Superior temporal gyrus (tissue), 1 donor: ENCODE measurements around the gene RAB9B.
"Not testable (repeated sequence)": the region's sequence is repeated elsewhere in the genome, so short reads cannot be mapped to it uniquely, and the experiment has no call there.

Experiments
- DNase-seq: peaks from one replicate; pipeline ENCODE4 v3.0.0-alpha.2; 2016; ENCODE audit errors: extremely low spot score

RAB9B gene, protein sequence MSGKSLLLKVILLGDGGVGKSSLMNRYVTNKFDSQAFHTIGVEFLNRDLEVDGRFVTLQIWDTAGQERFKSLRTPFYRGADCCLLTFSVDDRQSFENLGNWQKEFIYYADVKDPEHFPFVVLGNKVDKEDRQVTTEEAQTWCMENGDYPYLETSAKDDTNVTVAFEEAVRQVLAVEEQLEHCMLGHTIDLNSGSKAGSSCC

DNA sequence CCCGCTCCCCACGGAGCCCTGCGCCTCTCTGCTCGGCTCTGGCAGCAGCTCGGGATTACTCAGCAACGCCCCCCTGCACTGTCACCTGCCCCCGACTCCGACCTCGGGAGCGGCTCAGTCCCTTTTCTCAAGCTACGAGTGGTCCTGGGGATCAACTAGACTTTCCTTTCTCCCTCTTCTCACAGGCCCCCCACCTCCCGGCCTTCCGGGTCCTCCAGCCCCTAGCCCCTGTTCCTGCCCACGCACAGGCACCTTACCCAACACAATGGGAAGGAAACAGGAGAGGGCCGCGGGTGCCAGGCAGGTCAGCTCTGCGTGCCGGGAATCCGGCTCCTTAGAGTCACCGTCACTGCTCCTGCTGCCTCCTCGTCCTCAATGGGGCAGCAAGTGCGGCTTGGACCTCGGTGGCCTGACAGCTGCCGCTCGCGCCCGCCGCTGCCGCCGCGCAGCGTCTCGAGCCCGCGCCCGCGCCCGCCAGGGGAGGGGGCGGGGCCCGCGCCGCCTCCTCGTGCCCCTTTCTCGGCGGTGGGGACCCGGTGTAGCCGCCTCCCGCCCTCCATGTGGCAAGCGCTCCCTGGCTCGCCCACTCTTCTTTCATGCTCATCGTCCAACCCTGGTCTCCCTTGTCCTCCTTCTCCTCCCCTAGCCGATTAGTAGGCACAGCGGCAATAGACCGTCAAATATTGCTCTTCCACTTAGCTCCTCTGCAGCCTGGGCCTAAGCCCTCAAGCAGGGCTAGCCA is at the start of gene RAB9B:
Gene RAB9B, minus strand, starts transcription at position 455 of the 742 bp plus-strand sequence. CDS start 6,473 bp downstream, outside the sequence.
- no peak for DNase-seq

DNA sequence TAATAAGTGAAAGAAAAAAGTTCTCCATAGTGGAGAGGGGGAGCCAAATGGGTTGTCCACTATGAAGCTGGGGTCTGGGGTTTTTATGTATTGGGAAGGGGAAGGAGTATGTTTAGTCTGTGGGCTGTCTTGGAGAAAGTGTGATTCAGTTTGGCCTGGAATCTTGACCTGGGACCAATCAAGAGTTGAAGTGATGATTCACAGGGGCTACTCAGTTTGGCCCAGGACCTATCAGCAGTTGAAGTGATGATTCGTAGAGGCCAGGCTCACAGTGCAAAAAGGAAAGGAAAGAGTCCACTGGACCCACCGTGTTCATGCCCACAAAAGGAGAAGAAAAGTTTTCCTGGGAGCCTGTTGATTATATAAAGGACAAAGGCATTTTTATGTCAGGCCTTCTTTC is 47.3 kb upstream of the RAB9B start:
- DNase-seq: no peak

DNA sequence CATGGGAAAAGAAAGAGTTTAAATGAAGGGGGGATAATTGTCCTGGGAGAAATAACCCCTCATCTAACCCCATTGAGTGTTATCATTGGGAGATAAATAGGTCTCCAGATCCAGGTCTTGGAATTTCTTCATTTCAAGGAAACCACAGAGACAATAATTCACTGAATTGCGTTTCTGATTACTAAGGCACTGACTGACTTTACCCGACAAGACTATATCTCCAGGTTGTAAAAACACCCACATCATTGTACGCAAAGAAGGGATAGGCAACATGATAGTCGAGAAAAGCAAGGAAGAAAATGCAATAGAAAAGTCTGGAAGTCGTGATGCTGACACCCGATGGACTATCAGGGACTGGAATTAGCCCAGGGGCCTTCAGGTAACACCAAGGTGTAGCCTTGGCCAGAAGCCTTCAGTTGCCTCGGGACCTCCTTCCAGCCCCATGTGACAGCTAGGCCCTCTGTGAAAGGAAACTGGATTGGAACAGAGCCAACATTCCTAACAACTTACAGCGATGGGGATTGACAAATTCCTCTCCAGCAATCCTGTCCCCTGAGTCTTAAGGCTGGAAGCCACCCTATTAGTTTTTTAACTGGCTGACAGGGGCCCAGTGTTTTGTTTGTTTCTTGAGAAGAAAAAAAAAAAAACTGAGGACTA is 46.5 kb upstream of the RAB9B start:
- DNase-seq: no peak

DNA sequence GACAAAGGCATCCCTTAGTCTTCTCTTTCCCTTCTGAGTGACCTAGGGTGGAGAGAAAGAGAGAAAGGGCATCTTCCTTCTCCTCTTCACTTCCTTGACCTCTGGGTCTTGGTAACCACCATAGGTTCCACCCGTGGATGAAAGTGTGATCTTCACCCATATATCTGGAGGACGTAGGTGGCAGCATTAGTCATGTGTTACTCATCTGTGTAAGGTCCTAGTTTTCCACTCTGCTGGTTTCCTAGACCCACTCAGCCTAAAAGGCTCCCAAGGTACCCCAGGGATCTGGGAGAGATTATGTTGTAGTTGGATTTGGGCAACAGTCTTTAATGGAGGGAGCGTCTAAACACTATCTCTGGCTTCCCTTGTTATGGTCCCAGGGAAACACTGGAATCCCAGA is 45.5 kb upstream of the RAB9B start:
- DNase-seq: no peak

DNA sequence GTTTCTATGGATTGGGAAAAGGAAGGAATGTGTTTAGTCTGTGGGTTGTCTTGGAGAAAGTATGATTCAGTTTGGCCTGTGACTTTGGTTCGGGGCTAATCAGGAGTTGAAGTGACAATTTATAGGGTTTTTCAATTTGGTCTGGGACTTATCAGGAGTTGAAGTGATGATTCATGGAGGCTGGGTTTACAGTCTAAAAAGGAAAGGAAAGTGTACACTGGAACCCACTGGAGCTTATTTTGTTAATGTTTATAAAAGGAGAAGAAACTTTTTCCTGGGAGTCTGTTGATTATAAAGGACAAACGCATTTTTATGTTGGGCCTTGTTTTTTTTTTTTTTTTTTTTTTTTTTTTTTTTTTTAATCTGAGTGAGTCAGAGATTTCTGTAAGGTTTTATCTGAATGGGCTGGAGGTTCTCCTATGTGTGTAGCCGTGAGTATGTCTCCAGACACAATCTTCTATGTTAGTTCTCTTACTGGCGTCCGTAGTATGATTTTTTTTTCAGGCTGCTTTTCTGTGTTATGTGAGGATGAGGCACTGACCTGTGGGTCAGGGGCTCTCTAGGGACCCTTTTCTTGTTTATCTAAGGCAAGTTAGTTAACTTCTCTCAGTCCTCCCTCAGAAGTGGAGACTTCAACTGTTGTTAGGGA is 33.0 kb upstream of the RAB9B start:
- no peak for DNase-seq

DNA sequence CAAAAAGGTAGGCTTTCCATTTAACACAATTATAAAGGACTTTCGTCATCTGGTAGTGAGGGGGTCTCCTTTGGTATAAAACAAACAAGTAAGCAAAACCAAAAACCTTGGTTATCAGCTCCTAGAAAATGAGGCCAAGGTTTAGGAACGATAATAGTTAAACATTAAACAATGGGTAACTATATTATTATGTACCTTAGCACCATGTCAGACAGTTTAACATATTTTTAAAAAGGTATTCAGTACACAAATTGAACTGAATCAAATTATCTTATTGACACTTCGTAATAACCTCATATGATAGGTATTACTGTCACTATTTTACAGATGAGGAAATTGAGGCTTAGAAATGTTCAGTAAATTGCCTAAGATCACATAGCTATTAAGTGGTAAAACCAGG is 32.1 kb upstream of the RAB9B start:
- no peak for DNase-seq

DNA sequence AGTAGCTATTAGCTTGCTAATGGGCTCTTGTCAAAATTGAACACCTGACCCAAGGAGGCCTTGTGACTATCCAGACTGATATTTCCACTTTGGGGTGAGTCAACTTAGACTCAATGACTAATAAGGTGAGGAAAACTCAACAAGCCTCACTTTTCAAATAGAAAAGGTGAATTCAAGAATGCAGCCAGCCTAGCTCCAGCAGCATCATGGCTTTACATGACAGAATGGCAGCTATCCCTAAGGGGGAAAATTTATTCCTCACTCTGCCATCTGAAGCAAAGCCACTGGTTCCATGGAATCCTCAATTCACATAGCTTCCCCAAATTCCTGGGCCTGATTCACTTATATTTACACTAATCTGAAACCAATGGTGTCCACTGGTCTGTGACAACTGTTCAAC is 29.1 kb upstream of the RAB9B start:
- DNase-seq: no peak

DNA sequence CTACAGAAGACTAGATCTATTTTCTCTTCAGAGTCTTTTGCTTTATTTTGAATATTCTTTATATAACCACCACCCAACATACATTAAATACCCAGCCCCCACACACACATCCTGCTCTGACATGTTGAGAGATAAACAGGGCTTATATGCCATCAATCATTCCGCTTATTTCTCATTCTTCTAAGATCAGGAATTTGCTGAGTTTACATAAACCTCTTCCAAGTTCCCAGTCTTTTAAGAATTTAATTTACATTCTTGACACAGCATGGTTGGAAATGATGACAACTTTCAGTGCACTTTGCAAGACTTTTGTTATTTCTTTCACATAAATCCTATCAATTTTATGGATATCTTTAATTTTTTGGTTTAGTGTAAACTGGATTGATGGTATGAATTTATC is 17.5 kb upstream of the RAB9B start:
- DNase-seq: no peak

DNA sequence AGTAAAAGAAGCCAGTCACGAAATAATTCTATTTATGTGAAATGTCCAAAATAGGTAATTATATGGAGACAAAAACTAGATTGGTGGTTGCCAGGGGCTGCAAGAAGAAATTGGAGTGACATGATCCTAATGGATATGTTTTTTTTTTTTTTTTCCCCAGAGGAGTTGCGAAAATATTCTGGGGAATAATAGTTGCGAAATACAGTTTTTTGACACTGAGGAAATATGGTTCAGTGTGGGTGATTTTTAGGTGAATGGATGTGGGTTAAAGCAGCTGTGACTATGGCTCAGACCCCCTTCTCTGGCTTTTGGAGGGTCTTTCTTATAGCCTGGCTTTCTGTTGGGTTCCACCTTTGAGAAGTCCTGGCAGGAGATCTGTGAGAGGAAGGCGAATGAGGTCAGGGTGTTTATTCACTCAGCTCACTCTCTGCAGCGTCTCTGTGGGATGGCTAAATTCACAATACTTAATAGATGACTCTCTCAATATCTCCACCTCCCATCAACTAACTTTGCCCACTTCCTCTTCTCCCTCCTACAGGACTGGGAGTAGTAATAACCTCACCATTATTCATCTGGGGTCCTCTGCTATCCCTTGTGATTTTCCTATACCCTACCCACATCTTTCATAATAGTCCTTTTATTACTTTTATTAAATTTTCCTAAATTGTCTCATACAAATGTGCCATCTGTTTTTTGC is 15.3 kb upstream of the RAB9B start:
- no peak for DNase-seq

DNA sequence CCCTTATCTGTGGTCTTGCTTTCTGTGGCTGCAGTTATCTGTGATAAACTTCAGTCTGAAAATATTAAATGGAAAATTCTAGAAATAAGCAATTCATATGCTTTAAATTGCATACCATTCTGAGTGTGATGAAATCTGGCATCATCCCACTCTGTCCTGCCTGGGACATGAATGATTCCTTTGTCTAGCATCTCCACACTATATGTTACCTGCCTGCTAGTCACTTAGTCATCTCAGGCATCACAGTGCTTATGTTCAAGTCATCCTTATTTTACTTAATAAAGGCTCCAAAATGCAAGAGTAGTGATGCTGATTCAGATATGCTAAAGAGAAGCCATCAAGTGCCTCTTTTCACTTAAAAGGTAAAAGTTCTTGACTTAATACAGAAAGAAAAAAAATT is 14.3 kb upstream of the RAB9B start:
- no peak for DNase-seq

DNA sequence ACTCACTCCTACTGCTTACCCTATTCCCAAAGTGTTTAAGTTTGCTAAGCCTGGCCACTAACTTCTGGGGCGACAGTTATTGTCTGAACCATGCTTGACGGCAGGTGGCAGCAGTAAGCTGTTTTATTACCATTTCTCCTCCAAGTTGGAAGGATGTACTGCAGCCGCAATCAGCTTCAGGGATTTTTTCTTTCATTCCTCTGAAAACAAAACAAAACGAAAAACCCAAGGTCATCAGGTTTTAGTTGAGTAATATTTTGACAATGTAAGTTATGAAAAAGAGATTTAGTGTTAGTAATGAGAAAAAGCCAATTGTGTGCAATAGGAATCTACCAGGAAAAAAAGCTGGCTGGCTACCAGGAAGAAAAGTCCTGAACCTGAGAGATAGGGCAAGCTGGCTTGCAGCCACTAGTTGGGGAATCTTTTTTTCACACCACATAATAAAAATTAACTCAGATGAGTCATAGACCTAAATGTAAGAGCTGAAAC is 13.2 kb upstream of the RAB9B start:
- DNase-seq: peak; percentile 66

DNA sequence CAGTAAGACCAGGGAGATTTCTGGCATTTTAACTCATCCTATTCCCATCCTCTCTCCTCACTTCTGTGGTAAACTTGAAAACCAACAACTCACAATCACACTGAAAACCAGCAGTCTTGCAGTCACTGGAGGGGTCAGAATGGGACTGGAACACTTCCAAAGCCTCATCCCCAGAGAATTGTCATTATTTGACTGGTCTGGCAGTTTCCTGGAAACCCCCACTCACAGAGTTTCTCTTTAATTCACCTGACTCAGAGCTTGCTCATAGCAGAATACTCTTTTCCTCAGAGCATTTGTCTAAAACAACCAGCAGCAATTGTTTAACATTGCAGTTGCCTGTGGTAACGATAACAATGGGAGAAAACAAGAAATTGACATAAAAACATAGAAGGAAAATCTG is 7.3 kb upstream of the RAB9B start:
- no peak for DNase-seq

DNA sequence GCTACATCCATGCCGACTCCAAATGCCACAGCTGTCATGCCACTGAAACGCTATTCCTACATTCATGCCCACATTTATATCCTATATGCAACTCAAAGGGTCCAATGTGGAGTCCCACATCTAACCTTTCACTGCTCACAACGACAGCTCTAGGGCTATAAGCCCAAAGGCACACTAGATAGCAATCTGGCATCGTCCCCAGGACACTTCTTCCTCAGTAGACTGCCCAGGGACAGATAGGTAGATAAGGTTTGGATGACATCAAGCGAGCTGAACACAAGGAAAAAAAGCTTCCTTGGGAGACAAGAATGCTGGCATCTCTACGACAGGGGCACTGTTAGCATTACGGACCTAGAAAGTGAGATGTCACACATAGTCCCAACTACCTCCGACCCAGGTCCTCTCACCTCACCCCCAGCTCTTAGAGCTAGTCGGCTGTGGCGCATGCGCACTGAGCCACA is 685 bp downstream of the RAB9B start:
- peak; percentile 74 for DNase-seq

DNA sequence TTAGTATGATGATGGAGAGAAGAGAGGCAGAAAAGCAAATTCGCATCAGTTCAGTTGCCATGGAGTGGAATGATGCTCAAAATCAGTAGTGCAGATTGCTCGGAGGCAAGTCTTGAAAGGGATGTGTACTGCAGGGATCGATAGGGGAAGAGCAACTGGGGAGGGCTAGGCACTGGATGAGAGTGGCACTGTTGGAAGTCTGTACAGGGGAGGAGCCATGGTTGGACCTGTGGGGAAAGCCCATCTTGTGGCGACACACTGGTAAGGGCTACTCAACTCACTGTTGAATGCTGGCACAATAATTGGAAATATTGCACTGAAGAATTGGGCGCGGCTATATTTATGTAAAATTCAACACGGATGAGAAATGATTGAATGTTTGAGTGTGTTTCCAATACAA is 1.2 kb downstream of the RAB9B start:
- no peak for DNase-seq

DNA sequence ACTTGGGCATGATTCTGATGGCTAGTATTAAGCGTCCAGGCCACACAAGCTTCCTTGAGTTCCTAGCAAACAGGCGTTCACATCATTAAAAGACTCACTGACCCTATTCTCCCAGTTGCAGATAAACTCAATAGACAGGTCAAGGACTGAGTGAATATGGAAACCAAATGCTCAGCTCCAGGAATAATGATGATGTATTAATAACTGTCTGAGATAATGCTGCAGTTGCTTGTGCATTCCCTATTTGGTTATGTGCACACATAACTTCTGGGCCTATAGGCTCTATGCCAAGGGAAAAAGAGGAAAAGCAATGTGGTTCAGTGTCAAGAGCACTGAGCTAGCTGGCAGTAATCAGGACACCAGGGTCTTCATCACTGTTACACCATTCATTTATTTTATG is 3.5 kb downstream of the RAB9B start:
- DNase-seq: no peak

DNA sequence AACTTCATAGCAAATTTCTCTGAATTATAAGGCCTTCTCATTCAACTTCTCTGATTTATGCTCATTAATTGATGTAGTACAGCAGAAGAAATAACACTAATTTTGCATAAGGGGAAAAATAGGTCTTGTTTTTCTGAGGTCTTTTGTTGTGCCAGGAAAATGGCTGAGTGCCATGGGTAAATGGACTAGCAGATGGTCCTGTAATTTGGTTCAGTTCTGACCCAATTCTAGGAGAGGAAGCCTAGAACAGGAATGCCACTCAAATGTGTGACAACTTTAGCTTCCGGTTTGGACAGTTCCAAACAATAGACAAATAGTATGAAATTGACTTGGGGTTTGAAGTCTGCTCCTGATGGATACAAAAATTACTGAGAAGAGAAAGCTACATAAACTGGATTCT is 6.2 kb downstream of the RAB9B start:
- DNase-seq: no peak

DNA sequence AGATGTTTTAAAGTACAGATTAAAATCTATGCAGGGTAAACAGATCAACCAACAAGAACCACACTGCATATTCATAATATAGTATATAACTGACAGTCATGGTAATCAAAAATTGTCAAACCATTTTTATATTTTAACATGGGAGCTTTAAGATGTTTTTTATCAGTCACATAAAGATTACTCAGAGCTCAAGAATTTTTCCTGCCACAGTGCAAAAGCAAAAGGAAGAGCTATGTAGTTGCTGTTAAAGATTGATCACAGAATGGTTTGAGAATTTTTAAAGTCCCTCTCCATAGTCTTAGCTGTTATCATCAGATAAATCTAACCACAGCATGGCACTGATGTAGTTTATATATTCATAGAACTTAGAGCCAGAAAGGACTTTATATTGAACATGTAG is 8.5 kb downstream of the RAB9B start:
- DNase-seq: no peak

DNA sequence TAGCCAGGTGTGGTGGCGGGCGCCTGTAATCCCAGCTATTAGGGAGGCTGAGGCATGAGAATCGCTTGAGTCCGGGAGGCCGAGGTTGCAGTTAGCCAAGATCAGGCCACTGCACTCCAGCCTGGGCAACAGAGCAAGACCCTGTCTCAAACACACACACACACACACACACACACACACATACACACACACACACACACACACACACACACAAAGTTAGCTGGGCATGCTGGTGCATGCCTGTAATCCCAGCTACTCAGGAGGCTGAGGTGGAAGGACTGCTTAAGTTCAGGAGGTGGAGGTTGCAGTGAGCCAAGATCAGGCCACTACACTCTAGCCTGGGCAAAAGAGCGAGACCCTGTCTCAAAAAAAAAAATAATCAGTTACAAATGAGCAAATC is 11.3 kb downstream of the RAB9B start:
- not testable (repeated sequence) for DNase-seq

DNA sequence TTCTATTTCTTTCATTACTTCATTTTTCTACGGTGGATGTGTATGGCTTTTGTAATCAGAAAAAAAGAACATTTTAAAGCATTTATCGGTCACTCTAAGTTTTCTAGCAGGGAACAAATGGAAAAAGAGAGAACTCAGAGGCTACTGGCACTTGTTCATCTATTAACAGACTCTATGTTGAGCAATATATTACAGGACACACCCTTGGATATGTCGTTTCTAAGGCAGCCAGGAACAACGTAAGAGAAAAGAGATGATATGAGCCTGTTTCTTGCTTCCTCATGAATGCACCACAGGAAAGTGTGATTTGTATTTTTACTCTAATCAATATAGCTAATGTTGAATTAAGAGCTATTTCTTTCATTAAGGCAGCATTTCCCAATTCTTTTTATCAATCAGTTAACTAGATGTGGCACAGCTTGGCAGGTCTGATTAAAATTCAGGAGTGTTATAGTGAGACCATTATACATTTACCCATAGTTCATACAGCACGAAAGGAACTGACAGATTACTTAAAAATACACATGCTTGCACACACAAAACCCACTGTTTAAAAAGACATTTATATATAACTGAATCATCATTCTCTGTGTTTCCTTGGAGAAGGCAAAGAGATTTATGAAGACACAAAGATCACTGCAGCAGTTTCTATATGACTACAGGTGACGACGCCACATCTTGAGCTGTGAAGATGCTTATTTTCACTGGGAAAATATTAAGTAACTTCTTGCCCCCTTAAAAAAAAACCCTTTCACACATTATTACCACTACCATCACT is 13.0 kb downstream of the RAB9B start:
- DNase-seq: no peak

DNA sequence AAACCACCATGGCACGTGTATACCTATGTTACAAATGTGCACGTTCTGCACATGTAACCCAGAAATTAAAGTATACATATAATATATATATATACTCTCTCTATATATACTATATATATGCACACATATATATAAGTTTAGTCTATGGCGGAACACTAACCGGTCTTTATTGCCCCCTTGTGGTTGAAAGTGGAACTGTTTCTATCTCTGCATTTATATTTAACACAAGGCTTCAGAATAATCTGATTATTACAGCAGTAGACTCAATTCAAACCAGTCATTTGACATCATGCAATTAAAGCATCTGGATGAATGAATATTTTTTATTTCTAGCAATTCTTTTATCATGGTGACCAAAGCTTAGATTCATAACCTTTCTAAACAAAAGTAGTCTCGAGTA is 14.6 kb downstream of the RAB9B start:
- peak; percentile 90 for DNase-seq

DNA sequence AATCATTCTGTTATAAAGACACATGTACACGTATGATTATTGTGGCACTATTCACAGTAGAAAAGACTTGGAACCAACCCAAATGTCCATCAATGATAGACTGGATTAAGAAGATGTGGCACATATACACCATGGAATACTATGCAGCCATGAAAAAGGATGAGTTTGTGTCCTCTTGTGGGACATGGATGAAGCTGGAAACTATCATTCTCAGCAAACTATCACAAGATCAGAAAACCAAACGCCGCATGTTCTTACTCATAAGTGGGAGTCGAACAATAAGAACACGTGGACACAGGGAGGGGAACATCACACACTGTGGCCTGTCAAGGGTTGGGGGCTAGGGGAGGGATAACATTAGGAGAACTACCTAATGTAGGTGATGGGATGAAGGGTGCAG is 15.0 kb downstream of the RAB9B start:
- DNase-seq: not testable (repeated sequence)
